ENCODE data around the gene NDP. TPM values are rescaled to one million over a fixed set of nuclear protein-coding genes. Genes with fewer than 3 reads are reported as not detected.
A peak's percentile ranks its signal among the peaks of the same experiment; 100 is the strongest.

The NDP gene
- total RNA-seq, 1 donor from 2014 or later = not detected

DNA sequence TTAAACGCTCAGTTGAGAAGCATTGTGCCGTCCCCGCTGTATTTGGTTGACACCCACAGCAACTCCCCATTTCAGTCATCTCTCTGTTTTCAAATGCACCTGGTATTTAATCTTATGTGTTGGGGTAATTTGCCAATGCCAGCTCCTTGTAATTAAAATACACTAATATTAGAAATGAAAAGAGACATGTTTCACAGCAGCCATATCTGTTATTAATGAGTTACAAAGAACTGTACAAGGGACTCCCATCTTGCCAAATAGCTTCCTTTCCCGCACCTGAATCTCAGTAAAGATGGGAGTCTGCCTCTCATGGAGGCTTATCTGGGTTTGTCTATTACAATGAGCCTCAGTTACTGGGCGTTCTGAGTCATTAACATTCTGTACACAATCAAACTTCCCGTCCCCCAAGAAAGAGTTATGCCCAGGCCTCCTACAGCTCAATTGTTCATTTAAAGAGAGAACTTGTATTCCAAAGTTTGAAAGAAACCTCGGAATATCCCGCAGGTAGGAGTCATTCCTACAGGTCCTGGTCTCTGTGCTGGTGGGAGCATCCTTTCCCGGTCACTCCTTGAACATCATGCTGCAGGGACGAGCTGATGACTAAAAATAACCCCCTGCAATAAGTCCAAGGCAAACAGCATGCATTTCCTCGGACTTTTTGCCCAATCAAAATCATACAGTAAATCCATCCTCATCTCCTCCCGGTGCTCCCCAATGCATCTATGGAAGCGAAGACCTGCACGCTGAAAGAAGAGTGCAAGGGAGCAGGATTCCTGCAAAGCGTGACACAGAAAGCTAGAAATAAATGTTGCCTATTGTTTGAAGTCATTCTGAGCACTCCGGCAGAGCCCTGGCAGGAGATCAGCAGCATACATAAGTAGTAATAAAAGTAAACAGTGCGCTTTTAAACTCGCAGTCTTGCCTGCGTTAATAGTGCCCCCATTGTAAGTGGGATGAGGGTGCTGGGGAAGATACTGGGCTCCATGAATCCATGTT lies 926 bp downstream of the NDP start:
- no peak for DNase-seq
- TF ChIP-seq, protein P1, sequence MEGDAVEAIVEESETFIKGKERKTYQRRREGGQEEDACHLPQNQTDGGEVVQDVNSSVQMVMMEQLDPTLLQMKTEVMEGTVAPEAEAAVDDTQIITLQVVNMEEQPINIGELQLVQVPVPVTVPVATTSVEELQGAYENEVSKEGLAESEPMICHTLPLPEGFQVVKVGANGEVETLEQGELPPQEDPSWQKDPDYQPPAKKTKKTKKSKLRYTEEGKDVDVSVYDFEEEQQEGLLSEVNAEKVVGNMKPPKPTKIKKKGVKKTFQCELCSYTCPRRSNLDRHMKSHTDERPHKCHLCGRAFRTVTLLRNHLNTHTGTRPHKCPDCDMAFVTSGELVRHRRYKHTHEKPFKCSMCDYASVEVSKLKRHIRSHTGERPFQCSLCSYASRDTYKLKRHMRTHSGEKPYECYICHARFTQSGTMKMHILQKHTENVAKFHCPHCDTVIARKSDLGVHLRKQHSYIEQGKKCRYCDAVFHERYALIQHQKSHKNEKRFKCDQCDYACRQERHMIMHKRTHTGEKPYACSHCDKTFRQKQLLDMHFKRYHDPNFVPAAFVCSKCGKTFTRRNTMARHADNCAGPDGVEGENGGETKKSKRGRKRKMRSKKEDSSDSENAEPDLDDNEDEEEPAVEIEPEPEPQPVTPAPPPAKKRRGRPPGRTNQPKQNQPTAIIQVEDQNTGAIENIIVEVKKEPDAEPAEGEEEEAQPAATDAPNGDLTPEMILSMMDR (IDR thresholded peaks at IDR 0.05; ENCODE audit: borderline replicate concordance) = no peak
- Histone ChIP-seq H3K27me3 (ENCODE audit: low read depth) (no peaks in the 10 kb centered on the region), H3K36me3 (no peaks in the 10 kb centered on the region), H3K27ac (replicated peaks) (no peak overlapping the region), H3K4me3 (peak overlapping the region; percentile 51), H3K4me1 (no peaks in the 10 kb centered on the region), H3K9me3 (replicated peaks) (no peaks in the 10 kb centered on the region)
- intact Hi-C loops (cut with micrococcal nuclease) = loop anchor here (10.0 kb wide), 1 partner anchor 53 kb away; no protein-coding TSS in a partner anchor

DNA sequence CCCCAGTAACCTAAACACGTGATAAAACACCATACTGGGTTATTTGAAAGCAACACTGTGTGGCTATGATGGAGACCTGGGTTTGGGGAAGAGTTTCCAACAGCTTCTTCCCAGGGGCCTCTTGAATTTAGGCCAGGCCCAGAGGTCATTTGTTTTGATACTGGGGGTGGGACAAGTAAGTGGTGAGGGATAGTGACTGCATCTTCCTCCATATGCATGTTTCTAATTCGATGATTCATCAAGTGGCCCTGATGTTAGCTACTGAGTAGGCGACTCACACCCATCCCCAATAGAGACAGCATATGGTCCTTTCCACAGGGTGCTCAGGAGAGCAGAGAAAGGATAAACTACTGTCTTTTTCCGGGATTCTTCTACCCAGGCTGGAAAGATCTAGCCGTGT lies 2.7 kb downstream of the NDP start:
- H3K27me3 ChIP-seq (ENCODE audit: low read depth) = no peaks in the 10 kb centered on the region
- H3K27ac ChIP-seq (replicated peaks) = no peak overlapping the region
- intact Hi-C loops (cut with micrococcal nuclease) = loop anchor here (10.0 kb wide), 1 partner anchor 54 kb away; no protein-coding TSS in a partner anchor
- DNase-seq = no peak
- no peaks in the 10 kb centered on the region for H3K9me3 ChIP-seq (replicated peaks)
- TF ChIP-seq, protein P1 (IDR thresholded peaks at IDR 0.05; ENCODE audit: borderline replicate concordance) = no peak
- no peak overlapping the region for H3K4me3 ChIP-seq
- H3K36me3 ChIP-seq = no peaks in the 10 kb centered on the region
- no peaks in the 10 kb centered on the region for H3K4me1 ChIP-seq

DNA sequence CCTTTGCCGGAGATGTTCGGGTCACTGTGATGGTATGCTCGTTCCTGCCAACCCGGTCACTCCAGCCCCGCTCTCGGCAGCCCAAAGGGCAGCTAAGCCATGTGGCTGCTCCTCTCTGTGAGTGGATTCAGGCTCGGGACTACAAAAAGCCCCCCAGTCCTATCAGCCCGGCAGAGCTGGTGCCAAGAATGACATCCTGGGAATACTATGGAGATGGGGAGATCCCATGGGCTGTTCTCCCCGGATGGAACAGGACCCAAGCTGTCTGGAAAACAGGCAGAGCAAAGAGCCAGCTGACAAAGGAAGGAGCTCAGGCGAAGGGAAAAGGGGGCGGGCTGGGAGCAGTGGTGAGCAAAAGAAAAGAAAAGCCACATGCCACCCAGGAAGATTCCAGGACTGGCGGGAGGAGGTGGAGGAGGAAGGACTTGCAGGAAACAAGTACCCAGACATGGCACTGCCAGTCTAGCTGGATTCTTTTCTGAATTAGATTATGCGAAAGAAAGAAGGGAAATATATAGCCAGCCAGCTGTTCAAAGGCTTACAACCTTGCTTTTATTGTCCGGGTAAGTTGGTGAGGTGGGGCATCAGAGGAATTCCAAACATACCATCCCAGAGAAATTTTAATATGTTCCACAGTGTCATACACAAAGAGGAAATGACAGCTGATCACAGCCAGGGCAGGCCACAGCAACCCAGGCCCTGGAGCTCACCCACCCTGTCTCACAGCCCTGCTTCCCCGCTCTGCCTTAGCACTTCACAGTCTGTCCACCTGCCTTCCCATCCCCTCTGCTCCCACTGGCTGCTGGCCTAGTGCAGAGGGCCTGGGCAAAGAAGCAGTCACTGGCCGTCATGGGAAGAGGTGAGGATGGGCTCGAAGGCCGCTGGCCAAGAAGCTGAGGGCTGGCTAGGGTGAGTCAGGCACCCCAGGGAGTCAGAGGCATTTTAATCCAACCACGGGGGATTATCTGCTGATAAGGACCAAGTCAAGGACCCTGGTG lies 3.4 kb downstream of the NDP start:
- Histone ChIP-seq H3K4me1 (no peaks in the 10 kb centered on the region), H3K9me3 (replicated peaks) (no peaks in the 10 kb centered on the region), H3K4me3 (no peak overlapping the region), H3K27me3 (ENCODE audit: low read depth) (no peaks in the 10 kb centered on the region), H3K27ac (replicated peaks) (no peak overlapping the region), H3K36me3 (no peaks in the 10 kb centered on the region)
- TF ChIP-seq, protein P1 (IDR thresholded peaks at IDR 0.05; ENCODE audit: borderline replicate concordance) = no peak
- no peak for DNase-seq
- intact Hi-C loops (cut with micrococcal nuclease) = loop anchor here (10.0 kb wide), 1 partner anchor 55 kb away; no protein-coding TSS in a partner anchor

DNA sequence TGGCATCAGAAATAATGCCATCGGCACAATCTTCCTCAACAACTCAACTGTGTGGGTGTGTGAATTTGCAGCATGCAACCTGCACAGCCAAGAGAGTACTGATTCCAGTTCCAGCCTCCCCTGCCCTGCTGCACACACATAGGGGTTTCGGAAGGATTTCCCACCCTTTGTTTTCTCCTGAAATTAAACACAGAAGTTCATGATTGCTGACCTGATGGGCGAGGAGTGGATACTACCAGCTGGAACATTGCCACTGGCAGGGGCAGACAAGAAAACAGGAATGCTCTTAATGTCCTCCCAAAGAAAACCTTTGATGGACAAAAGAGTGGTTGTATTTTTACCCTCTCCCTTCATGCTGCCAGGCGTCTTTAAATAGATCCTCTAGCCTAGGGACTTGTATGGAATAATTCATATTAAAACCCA lies 4.8 kb downstream of the NDP start:
- TF ChIP-seq, protein P1 (IDR thresholded peaks at IDR 0.05; ENCODE audit: borderline replicate concordance) = no peak
- intact Hi-C loops (cut with micrococcal nuclease) = no loop called here
- Histone ChIP-seq H3K36me3 (no peaks in the 10 kb centered on the region), H3K9me3 (replicated peaks) (no peaks in the 10 kb centered on the region), H3K4me1 (no peaks in the 10 kb centered on the region), H3K27me3 (ENCODE audit: low read depth) (no peaks in the 10 kb centered on the region), H3K4me3 (no peak overlapping the region), H3K27ac (replicated peaks) (no peak overlapping the region)
- no peak for DNase-seq

DNA sequence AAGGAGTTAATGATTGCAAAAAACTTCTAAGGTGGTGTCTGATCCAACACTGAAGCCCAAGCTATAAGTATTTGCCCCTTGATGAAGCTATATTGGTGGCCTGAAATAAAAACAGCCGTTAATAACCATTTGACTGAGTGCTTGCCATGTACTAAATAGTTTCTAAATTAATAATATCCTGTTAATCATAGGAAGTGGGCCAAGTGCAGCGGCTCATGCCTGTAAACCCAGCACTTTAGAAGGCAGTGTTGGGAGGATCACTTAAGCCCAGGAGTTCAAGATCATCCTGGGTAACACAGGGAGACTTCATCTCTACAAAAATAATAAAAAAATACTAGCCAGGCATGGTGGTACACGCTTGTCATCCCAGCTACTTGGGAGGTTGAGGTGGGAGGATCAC lies 8.3 kb downstream of the NDP start:
- intact Hi-C loops (cut with micrococcal nuclease) = no loop called here
- peaks cover 4% of the 10 kb centered on the region for H3K9me3 ChIP-seq (replicated peaks)
- H3K27me3 ChIP-seq (ENCODE audit: low read depth) = no peaks in the 10 kb centered on the region
- H3K4me1 ChIP-seq = no peaks in the 10 kb centered on the region
- no peak for DNase-seq
- TF ChIP-seq, protein P1 (IDR thresholded peaks at IDR 0.05; ENCODE audit: borderline replicate concordance) = no peak
- H3K4me3 ChIP-seq = no peak overlapping the region
- no peaks in the 10 kb centered on the region for H3K36me3 ChIP-seq
- H3K27ac ChIP-seq (replicated peaks) = no peak overlapping the region
